CD4-positive, alpha-beta memory T cell (primary cell): Measurements from ENCODE around the gene FOLR1. TPM values are rescaled to one million over a fixed set of nuclear protein-coding genes. Genes with fewer than 3 reads are reported as not detected.
A peak's percentile ranks its signal among the peaks of the same experiment; 100 is the strongest.

Experiments used
- CTCF ChIA-PET: fragments of 350-600 bp; sonication (Branson Sonifier 250); formaldehyde crosslinking; loops from one replicate; lab custom pipeline; 2021; ENCODE audit warnings: inconsistent platforms; ENCODE audit not compliant: partially characterized antibody; lab: Charles Lee
- POLR2A ChIA-PET: fragments of 350-600 bp; sonication (Branson Sonifier 250); formaldehyde crosslinking; loops from one replicate; lab custom pipeline; 2021; ENCODE audit not compliant: partially characterized antibody; lab: Charles Lee
- DNase-seq, 5 donors: peaks; one replicate each; pipeline versions ENCODE4 v3.0.0 to v3.0.0-alpha.2; 2020 to 2022; ENCODE audit warnings: mixed read lengths in 1 of 5
- H3K27ac ChIP-seq: one replicate; pipeline ENCODE4 v1.7.0; 2013; ENCODE audit warnings: low read depth, low read length
- H3K27me3 ChIP-seq: 2 replicates; pipeline ENCODE4 v1.7.0; 2013; ENCODE audit warnings: mild to moderate bottlenecking, low read length, moderate library complexity; ENCODE audit not compliant: insufficient read depth
- H3K36me3 ChIP-seq: 2 replicates; pipeline ENCODE4 v1.7.0; 2013; ENCODE audit warnings: mild to moderate bottlenecking, low read length, moderate library complexity; ENCODE audit not compliant: insufficient read depth
- H3K4me1 ChIP-seq: 2 replicates; pipeline ENCODE4 v1.7.0; 2013; ENCODE audit warnings: mild to moderate bottlenecking, low read length, moderate library complexity; ENCODE audit not compliant: insufficient read depth
- H3K4me3 ChIP-seq, 2 donors: one replicate each; pipeline ENCODE4 v1.7.0; 2013; ENCODE audit warnings: low read length in 2 of 2, mild to moderate bottlenecking in 1 of 2
- H3K9me3 ChIP-seq, 2 donors: one replicate each; pipeline ENCODE4 v1.7.0; 2013; ENCODE audit warnings: low read length in 2 of 2, control low read depth in 1 of 2; ENCODE audit not compliant: control insufficient read depth in 1 of 2
- H3K27ac Mint-ChIP-seq, 7 donors: one replicate each; pipeline ENCODE4 v1.8.0; 2020 to 2021; ENCODE audit warnings: mixed read lengths in 7 of 7, mild to moderate bottlenecking in 6 of 7, inconsistent platforms in 3 of 7, moderate library complexity in 3 of 7
- H3K27me3 Mint-ChIP-seq, 2 donors: one replicate each; pipeline ENCODE4 v1.8.0; 2020 to 2021; ENCODE audit warnings: mixed read lengths in 2 of 2
- H3K36me3 Mint-ChIP-seq, 2 donors: one replicate each; pipeline ENCODE4 v1.8.0; 2020 to 2021; ENCODE audit warnings: mixed read lengths in 2 of 2, inconsistent platforms in 1 of 2, mild to moderate bottlenecking in 1 of 2
- H3K4me1 Mint-ChIP-seq, 4 donors: one replicate each; pipeline ENCODE4 v1.8.0; 2020 to 2021; ENCODE audit warnings: mixed read lengths in 4 of 4, mild to moderate bottlenecking in 1 of 4
- H3K4me3 Mint-ChIP-seq, 8 donors: one replicate each; pipeline ENCODE4 v1.8.0; 2020 to 2021; ENCODE audit warnings: mixed read lengths in 8 of 8, mild to moderate bottlenecking in 7 of 8, moderate library complexity in 6 of 8, inconsistent platforms in 3 of 8
- H3K9me3 Mint-ChIP-seq, 8 donors: one replicate each; pipeline ENCODE4 v1.8.0; 2020 to 2021; ENCODE audit warnings: mixed read lengths in 8 of 8, mild to moderate bottlenecking in 5 of 8, inconsistent platforms in 3 of 8, moderate library complexity in 1 of 8
- intact Hi-C: fragments of 100-400 bp; cut with micrococcal nuclease; formaldehyde crosslinking; loops from one replicate; pipeline ENCODE4 v1.15.1; 2023
- polyA plus RNA-seq, 2 donors: library from polyadenylated mRNA; unstranded; fragments of 300-500 nt; fragmentation: Illumina TruSeq; gene quantifications; one replicate each; pipeline ENCODE4 v1.2.3, GENCODE V29; 2021
- total RNA-seq, 2 experiments: library from RNA; stranded (reverse); gene quantifications; one replicate each; pipeline ENCODE4 v1.2.3, GENCODE V29; 2021

The FOLR1 gene
- total and polyA plus RNA-seq, 4 experiments from 2014 or later, result not detected

DNA sequence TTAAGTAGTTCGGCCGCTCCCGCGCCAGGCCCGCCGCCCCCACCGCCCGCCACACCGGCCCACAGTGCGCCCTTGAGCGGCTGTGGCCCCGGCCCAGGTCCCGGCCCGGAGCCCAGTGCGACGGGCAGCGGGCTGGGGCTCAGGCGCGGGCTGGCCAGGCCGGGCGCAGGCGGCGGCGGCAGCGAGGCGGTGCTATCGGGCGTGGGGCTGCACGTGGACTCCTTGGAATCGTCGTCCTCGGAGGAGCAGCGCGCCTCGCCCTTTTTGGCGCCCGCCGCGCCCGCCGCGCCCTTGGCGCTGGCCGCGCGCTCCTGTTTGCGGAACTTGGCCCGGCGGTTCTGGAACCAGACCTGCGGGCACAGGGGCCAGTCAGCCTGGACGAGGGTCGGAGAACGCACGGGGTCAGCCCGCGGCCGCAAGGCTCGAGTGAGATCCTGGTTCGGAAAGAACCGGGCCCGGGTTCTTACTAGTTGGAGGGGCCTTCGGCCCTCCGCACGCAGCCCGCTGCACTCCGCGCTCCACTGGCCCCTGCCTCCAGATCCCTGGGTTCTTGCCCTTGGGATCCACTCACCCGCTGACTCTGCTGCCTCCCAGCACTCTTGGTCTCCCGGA, 48.0 kb downstream of the FOLR1 start:
- Mint-ChIP-seq H3K27ac (peak overlapping the region in 2 of 7 donors; percentile 52 to 63), H3K4me1 (peaks cover 18 to 40% (median 26%) of the 10 kb centered on the region in 4 donors)
- CTCF ChIA-PET, result interaction anchor here (1.3 kb wide), 1 partner anchor 262 kb away, joined by 5 read pairs; no protein-coding TSS in a partner anchor

DNA sequence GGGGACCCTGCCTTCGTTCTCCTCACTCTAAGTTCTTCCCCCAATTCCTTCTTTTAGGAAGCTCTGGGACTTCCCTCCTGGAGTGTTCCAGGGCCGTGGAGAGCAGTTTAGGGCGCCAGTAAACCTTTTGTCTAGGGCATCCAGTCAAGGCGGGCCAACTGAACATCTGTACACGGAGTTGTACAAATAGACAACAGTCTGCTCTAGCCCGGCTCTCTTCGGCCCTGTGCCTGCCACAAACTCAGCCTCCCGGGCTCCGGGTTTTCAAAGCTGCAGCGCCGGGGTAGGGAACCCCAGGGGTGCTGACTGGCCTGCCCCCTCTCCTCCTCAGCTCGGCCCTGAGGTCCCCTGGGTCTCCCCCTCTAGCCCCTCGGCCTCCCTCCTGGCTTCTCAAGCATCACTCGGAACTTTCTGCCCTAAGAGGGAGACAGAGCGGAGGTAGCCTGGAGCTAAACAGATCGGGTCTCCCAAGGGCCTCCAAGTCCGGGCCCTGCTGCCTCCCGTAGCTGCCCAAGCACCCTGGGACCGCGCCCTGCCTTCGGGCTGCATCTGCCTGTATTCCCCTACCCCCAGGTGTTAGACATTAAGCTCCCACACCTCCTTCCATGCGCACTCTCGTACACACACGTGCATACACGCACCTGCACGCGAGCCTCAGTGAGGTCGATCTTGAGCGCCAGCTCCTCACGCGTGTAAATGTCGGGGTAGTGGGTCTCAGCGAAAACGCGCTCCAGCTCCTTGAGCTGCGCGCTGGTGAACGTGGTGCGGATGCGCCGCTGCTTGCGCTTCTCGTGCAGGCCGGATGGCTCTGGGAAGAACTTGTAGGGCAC, 48.7 kb downstream of the FOLR1 start:
- intact Hi-C loops, result no loop called here
- H3K27ac ChIP-seq, result no peak overlapping the region
- H3K27me3 ChIP-seq, result peaks cover 39% of the 10 kb centered on the region
- H3K4me1 ChIP-seq, result peaks cover 22% of the 10 kb centered on the region
- peak in 2 of 5 donors; percentile 4 to 11 for DNase-seq
- peaks cover 0 to 2% (median 0%) of the 10 kb centered on the region in 8 donors for H3K9me3 Mint-ChIP-seq
- H3K4me3 ChIP-seq, result no peak overlapping the region
- CTCF ChIA-PET, result interaction anchor here (1.3 kb wide), 1 partner anchor 263 kb away, joined by 5 read pairs; no protein-coding TSS in a partner anchor
- H3K27ac Mint-ChIP-seq, result peak overlapping the region in 3 of 7 donors; percentile 43 to 63 (median 52)
- H3K9me3 ChIP-seq, result no peaks in the 10 kb centered on the region
- H3K4me3 Mint-ChIP-seq, result peak overlapping the region; percentile 1 to 84 (median 68)
- peaks cover 4 to 15% of the 10 kb centered on the region in 2 donors for H3K36me3 Mint-ChIP-seq
- POLR2A ChIA-PET, result interaction anchor here (0.8 to 1.0 kb wide), 2 partner anchors 16 to 17 kb away, joined by 3 to 5 read pairs; partner anchors contain the start of gene INPPL1
- no peaks in the 10 kb centered on the region for H3K36me3 ChIP-seq
- peaks cover 36 to 37% of the 10 kb centered on the region in 2 donors for H3K27me3 Mint-ChIP-seq
- H3K4me1 Mint-ChIP-seq, result peaks cover 18 to 41% (median 26%) of the 10 kb centered on the region in 4 donors

More for the DNA sequence above, 48.0 kb downstream of the FOLR1 start:
- intact Hi-C loops, result no loop called here
- Mint-ChIP-seq H3K4me3 (peak overlapping the region in 6 of 8 donors; percentile 1 to 84 (median 76)), H3K27me3 (peaks cover 36 to 37% of the 10 kb centered on the region in 2 donors), H3K36me3 (peaks cover 4 to 21% of the 10 kb centered on the region in 2 donors), H3K9me3 (peaks cover 0 to 2% (median 0%) of the 10 kb centered on the region in 8 donors)
- no peak overlapping the region for H3K4me3 ChIP-seq
- POLR2A ChIA-PET, result interaction anchor here (1.0 kb wide), 1 partner anchor 17 kb away, joined by 5 read pairs; no protein-coding TSS in a partner anchor
- H3K36me3 ChIP-seq, result peaks cover 6% of the 10 kb centered on the region
- H3K4me1 ChIP-seq, result peaks cover 22% of the 10 kb centered on the region
- H3K27ac ChIP-seq, result no peak overlapping the region
- no peak for DNase-seq
- peaks cover 33% of the 10 kb centered on the region for H3K27me3 ChIP-seq
- no peaks in the 10 kb centered on the region for H3K9me3 ChIP-seq

DNA sequence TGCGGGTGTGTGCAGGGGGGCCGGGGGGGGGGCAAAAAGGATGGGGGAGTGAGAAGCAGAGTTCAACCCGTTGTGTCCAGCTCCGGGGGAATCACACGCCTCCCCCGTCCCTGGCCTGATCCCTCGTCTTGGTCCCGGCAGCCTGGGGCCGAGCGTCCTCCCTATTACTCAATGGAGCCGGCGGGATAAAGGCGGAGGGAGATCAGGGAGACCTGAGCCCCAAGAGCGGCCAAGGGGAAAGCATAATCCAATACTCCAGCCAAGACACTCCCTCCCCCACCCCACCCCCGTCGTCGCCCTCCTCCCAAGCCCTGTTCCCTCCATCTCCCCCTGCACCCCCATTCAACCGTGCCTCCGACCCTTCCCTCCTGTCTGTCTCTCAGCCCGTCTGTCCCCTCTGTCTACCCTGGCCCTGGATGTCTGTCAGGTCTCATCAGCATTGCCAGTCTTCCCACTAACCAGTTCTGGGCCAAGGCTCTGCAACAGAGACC, 49.4 kb downstream of the FOLR1 start:
- H3K27ac Mint-ChIP-seq, result no peak overlapping the region

DNA sequence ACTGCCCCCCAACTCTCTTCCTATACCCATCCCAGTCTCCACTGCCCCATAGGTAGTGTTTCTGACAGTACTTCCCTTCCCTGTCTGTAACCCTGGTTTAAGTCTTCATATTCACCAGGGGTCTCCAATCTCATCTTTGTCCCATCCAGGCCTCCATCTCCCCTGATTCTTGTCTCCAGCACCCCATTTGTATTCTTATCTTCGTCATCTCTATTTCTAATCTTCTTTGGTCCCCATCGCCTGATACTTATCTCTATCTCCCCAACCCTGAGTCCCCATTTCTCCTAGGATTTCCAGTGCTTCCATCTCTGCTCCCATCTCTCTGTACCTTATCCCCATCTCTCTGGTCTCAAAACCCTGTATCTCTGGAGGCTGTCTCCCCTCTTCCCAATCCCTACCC, 50.2 kb downstream of the FOLR1 start:
- Histone ChIP-seq H3K27ac (no peak overlapping the region), H3K4me3 (no peak overlapping the region), H3K4me1 (peaks cover 22% of the 10 kb centered on the region), H3K9me3 (no peaks in the 10 kb centered on the region), H3K36me3 (no peaks in the 10 kb centered on the region), H3K27me3 (peaks cover 41% of the 10 kb centered on the region)
- ChIA-PET POLR2A (no interaction called here), CTCF (no interaction called here)
- Mint-ChIP-seq H3K4me1 (peaks cover 18 to 41% (median 26%) of the 10 kb centered on the region in 4 donors), H3K36me3 (peaks cover 0 to 2% of the 10 kb centered on the region in 2 donors), H3K27me3 (peaks cover 36 to 37% of the 10 kb centered on the region in 2 donors), H3K27ac (no peak overlapping the region), H3K9me3 (peaks cover 0 to 2% (median 0%) of the 10 kb centered on the region in 8 donors), H3K4me3 (peak overlapping the region in 4 of 8 donors; percentile 4 to 31 (median 13))
- DNase-seq, result no peak
- intact Hi-C loops, result no loop called here

More for the DNA sequence above, 49.4 kb downstream of the FOLR1 start:
- Histone ChIP-seq H3K4me1 (peaks cover 22% of the 10 kb centered on the region), H3K4me3 (no peak overlapping the region), H3K27me3 (peaks cover 41% of the 10 kb centered on the region), H3K9me3 (no peaks in the 10 kb centered on the region), H3K36me3 (no peaks in the 10 kb centered on the region), H3K27ac (no peak overlapping the region)
- Mint-ChIP-seq H3K9me3 (peaks cover 0 to 2% (median 0%) of the 10 kb centered on the region in 8 donors), H3K4me1 (peaks cover 18 to 41% (median 26%) of the 10 kb centered on the region in 4 donors), H3K4me3 (peak overlapping the region in 2 of 8 donors; percentile 64 to 81), H3K36me3 (peaks cover 4 to 10% of the 10 kb centered on the region in 2 donors), H3K27me3 (peaks cover 36 to 37% of the 10 kb centered on the region in 2 donors)
- DNase-seq, result no peak
- intact Hi-C loops, result no loop called here
- POLR2A ChIA-PET, result interaction anchor here (0.8 kb wide), 1 partner anchor 17 kb away, joined by 3 read pairs; the partner anchor contains the start of gene INPPL1
- CTCF ChIA-PET, result interaction anchor here (1.3 kb wide), 1 partner anchor 263 kb away, joined by 5 read pairs; no protein-coding TSS in a partner anchor

GRCh38 chr11:72243173-72244059, 51.5 kb downstream of the FOLR1 start:
- no peak overlapping the region for H3K4me3 ChIP-seq
- Mint-ChIP-seq H3K27ac (no peak overlapping the region), H3K4me1 (peaks cover 18 to 41% (median 26%) of the 10 kb centered on the region in 4 donors), H3K36me3 (peaks cover 0 to 2% of the 10 kb centered on the region in 2 donors), H3K9me3 (peaks cover 0 to 2% (median 0%) of the 10 kb centered on the region in 8 donors), H3K27me3 (peaks cover 36 to 37% of the 10 kb centered on the region in 2 donors), H3K4me3 (peak overlapping the region in 5 of 8 donors; percentile 33 to 67 (median 49))
- H3K4me1 ChIP-seq, result peaks cover 22% of the 10 kb centered on the region
- DNase-seq, result no peak
- no peaks in the 10 kb centered on the region for H3K9me3 ChIP-seq
- peaks cover 41% of the 10 kb centered on the region for H3K27me3 ChIP-seq
- ChIA-PET POLR2A (interaction anchor here (0.6 kb wide), 1 partner anchor 342 kb away, joined by 3 read pairs; no protein-coding TSS in a partner anchor), CTCF (no interaction called here)
- intact Hi-C loops, result no loop called here
- no peaks in the 10 kb centered on the region for H3K36me3 ChIP-seq
- no peak overlapping the region for H3K27ac ChIP-seq

- no peak within 1 kb of the TSS for H3K27ac ChIP-seq
- H3K9me3 ChIP-seq, result no peaks in the 10 kb centered on the region
- Mint-ChIP-seq H3K9me3 (peaks cover 0 to 2% (median 0%) of the 10 kb centered on the region in 8 donors), H3K27me3 (peaks cover 36 to 38% of the 10 kb centered on the region in 2 donors), H3K4me3 (peak within 1 kb of the TSS in 7 of 8 donors; percentile 33 to 67 (median 49)), H3K27ac (peak within 1 kb of the TSS in 1 of 7 donors; percentile 19), H3K4me1 (peaks cover 18 to 41% (median 24%) of the 10 kb centered on the region in 4 donors), H3K36me3 (no peaks in the 10 kb centered on the region)
- no peaks in the 10 kb centered on the region for H3K36me3 ChIP-seq
- H3K4me1 ChIP-seq, result peaks cover 22% of the 10 kb centered on the region
- peaks cover 41% of the 10 kb centered on the region for H3K27me3 ChIP-seq
- ChIA-PET CTCF (no interaction called here), POLR2A (no interaction called here)
- intact Hi-C loops, result no loop called here
- no peak for DNase-seq
- no peak within 1 kb of the TSS for H3K4me3 ChIP-seq
Observed at GRCh38 chr11:72244060-72244360, 52.1 kb downstream of the FOLR1 start, which contains the start of gene PHOX2A. PHOX2A (minus strand) TSS chr11:72244176; CDS start chr11:72244004, 172 bp downstream.
